Right ventricle myocardium superior (tissue), 1 donor: ENCODE data around the gene EEIG1. TPM values are rescaled to one million over a fixed set of nuclear protein-coding genes. Genes with fewer than 3 reads are reported as not detected.

Experiments
- ATAC-seq: fragments of 200-7000 bp; cut with Tn5 transposase; one replicate; pipeline ENCODE4 v1.9.1; 2020; ENCODE audit warnings: mild to moderate bottlenecking; ENCODE audit not compliant: poor library complexity
- DNase-seq: peaks from one replicate; pipeline ENCODE4 v3.0.0-alpha.2; 2020
- intact Hi-C: fragments of 100-400 bp; cut with DNase I; formaldehyde crosslinking; loops from one replicate; pipeline ENCODE4 v1.11.2; 2022
- total RNA-seq: library from RNA; stranded (reverse); fragmentation: NEBNext Ultra II Directional; extraction: Animal tissue kit (Norgen Biotek cat#: 25700); gene quantifications from one replicate; pipeline ENCODE4 v1.2.1, GENCODE V29; 2021
- donor health status: DM: no; HTN: yes; CAD: no; lungs with severe emphysema.

EEIG1 gene
- total RNA-seq, 1 donor from 2014 or later: 21.8 TPM

- no peak for ATAC-seq
- intact Hi-C loops: no loop called here
- no peak for DNase-seq
These were observed 46.5 kb downstream of the EEIG1 start for GRCh38 chr9:127934248-127934647.

DNA sequence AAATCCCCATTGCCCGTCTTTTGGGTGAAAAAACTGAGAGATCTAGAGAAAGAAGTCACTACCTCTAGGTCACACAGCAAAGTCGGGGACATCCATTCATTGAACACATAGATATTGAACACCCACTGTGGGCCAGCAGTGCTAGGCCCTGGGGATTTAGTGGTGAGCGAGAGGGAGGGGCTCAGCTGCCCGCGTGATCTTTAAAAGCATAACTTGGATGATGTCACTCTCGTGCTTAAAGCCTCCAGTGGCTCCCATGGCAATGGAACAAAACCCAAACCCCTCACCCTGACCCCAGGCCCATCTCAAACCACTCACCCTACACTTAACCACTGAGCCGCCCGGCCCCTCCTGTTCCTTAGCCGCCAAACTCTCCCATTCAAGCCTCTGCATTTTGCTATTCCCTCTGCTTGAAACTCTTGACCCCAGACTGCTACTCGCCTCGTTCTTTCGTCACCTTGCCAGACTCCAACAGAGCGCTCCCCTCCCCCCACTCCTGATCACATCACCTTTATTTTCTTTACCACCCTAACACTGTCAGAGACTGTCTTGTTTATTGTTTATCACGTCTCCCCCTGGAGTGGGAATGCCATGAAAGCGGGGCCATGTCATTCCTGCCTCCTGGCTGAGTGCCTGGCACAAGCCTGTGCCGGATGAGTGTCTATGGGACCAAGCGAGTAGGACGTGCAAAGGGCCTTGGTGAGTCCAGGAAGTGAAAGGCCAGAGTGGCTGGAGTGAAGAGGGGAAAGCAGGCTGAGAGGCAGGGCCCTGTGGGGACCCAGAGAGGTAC, 49.5 kb downstream of the EEIG1 start:
- DNase-seq (no peak), ATAC-seq (no peak)
- intact Hi-C loops: no loop called here

Other genes starting within 250 kb of the EEIG1 start
- gene TOR2A, start 245.7 kb downstream of the EEIG1 start, total RNA-seq: 3.3 TPM
- 18.2 TPM for gene SH2D3C, start 202.3 kb downstream of the EEIG1 start, total RNA-seq
- gene CDK9, start 195.0 kb downstream of the EEIG1 start, total RNA-seq: 44.4 TPM
- gene FPGS, start 178.1 kb downstream of the EEIG1 start, total RNA-seq: 31.5 TPM
- gene ENG, start 126.3 kb downstream of the EEIG1 start, total RNA-seq: 118 TPM
- gene AK1, start 103.3 kb downstream of the EEIG1 start, total RNA-seq: 932 TPM
- gene ST6GALNAC6, start 81.4 kb downstream of the EEIG1 start, total RNA-seq: 38.2 TPM
- 18.1 TPM for gene ST6GALNAC4, start 63.9 kb downstream of the EEIG1 start, total RNA-seq
- 0.48 TPM for gene PIP5KL1, start 50.2 kb downstream of the EEIG1 start, total RNA-seq
- gene DPM2, start 43.1 kb downstream of the EEIG1 start, total RNA-seq: 9.9 TPM
- gene NAIF1, start 86.3 kb upstream of the EEIG1 start, total RNA-seq: 4.5 TPM
- 5.0 TPM for gene SLC25A25, start 87.2 kb upstream of the EEIG1 start, total RNA-seq
- gene PTGES2, start 146.7 kb upstream of the EEIG1 start, total RNA-seq: 155 TPM
- gene LCN2, start 168.5 kb upstream of the EEIG1 start, total RNA-seq: not detected
- gene BBLN, start 179.3 kb upstream of the EEIG1 start, total RNA-seq: 31.3 TPM
- gene CIZ1, start 210.6 kb upstream of the EEIG1 start, total RNA-seq: 75.3 TPM
- gene DNM1, start 222.4 kb upstream of the EEIG1 start, total RNA-seq: 7.0 TPM